DOHH2 (cell line): ENCODE results near the gene MRTO4.
"Not testable (repeated sequence)": the region's sequence is repeated elsewhere in the genome, so short reads cannot be mapped to it uniquely, and the experiment has no call there.

Experiments used
- EZH2phosphoT487 ChIP-seq: fragments of 200-600 bp; sonication (generic); IDR thresholded peaks from 2 replicates; pipeline ENCODE4 v1.6.1; 2017; ENCODE audit warnings: borderline replicate concordance, mild to moderate bottlenecking, antibody characterized with exemption, low read length, moderate library complexity, mixed read lengths
- TF ChIP-seq, protein P1 (sequence below): fragments of 200-600 bp; sonication (generic); IDR thresholded peaks from one replicate; pipeline ENCODE4 v1.5.1; 2014; ENCODE audit warnings: antibody characterized with exemption, mild to moderate bottlenecking, low read depth, low read length; ENCODE audit not compliant: poor library complexity, severe bottlenecking

- TF ChIP-seq, protein P1, sequence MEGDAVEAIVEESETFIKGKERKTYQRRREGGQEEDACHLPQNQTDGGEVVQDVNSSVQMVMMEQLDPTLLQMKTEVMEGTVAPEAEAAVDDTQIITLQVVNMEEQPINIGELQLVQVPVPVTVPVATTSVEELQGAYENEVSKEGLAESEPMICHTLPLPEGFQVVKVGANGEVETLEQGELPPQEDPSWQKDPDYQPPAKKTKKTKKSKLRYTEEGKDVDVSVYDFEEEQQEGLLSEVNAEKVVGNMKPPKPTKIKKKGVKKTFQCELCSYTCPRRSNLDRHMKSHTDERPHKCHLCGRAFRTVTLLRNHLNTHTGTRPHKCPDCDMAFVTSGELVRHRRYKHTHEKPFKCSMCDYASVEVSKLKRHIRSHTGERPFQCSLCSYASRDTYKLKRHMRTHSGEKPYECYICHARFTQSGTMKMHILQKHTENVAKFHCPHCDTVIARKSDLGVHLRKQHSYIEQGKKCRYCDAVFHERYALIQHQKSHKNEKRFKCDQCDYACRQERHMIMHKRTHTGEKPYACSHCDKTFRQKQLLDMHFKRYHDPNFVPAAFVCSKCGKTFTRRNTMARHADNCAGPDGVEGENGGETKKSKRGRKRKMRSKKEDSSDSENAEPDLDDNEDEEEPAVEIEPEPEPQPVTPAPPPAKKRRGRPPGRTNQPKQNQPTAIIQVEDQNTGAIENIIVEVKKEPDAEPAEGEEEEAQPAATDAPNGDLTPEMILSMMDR: not testable (repeated sequence)
- not testable (repeated sequence) for TF ChIP-seq EZH2phosphoT487
Measured at GRCh38 chr1:19304081-19304480, 52.5 kb downstream of the MRTO4 start.
